ENCODE measurements around the gene FIBP.

Gene FIBP

GRCh38 chr11:65890324-65891218 is 2.3 kb upstream of the FIBP start, which contains the start of gene CCDC85B:
Gene CCDC85B (plus strand): TSS chr11:65890673. CDS start chr11:65890784, 111 bp downstream.
- peak; percentile 97 for DNase-seq (ENCODE audit: low spot score)

- DNase-seq (ENCODE audit: low spot score): no peak
Observed at GRCh38 chr11:65887723-65888162, 528 bp downstream of the FIBP start.

- no peak for DNase-seq (ENCODE audit: low spot score)
Observed at GRCh38 chr11:65886826-65887722, 1.2 kb downstream of the FIBP start.

GRCh38 chr11:65885808-65886536 is 2.3 kb downstream of the FIBP start:
- no peak for DNase-seq (ENCODE audit: low spot score)

GRCh38 chr11:65885231-65885630 is 3.0 kb downstream of the FIBP start:
- no peak for DNase-seq (ENCODE audit: low spot score)

DNA sequence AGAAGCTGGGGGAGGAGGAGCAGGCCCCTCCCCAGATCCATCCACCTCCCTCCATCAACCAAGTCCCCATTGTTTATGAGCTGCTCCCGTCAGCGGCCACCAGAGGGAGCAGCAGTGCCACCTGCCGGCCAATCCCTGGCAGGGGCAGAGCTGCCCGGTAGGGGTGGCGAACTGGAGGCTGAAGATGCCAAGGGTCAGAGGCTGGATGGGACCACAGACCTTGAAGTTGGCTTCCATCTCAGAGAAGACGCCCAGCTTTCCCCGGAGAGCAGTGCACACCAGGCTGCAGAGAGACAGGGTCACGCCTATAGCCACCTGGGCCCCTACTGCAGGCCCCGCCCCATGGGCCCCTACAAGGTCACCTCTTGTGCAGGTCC is 3.6 kb downstream of the FIBP start:
- DNase-seq (ENCODE audit: low spot score): peak; percentile 84

DNA sequence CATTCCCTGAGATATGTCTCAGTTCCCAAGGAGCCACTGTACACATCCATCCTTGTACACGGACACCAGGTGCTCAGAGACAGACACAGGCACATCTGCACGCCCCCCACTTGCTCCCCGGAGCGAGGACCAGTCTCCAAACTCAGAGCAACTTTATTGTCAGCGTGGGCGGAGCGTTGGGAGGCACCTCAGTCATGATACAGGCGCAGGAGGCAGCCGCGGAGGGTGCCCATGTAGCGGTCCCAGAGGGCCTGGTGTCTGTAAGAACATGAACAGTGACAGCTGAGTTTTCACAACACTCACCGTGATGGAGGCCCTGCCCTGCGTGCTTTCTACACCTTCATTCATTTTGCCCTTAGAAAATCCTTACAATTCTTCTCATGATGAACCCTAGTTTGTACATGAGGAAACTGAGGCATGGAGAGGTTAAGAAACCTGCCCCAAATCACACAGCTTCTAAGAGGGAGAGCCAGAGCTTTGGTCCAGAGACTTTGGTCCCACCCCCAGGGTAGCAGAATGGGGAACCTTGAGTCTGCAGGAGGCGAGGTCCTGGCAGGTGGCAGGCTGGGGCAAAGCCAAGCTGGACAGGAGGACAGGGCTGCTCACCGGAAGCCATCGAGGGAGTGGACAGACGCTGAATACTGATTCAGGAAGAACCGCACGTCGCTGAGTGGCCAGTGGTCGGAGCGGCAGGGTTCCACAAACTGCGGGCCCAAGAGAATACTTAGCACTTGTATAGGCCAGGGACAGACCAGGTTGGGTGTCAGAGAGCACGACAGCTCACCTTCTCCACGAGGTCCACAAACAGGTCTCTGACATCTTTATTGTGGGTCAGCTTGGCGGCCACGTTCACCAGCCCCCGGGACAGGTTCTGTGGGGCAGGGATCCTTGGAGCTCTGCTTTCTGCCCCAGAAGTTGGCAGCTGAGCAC is 4.2 kb downstream of the FIBP start:
- no peak for DNase-seq (ENCODE audit: low spot score)

DNA sequence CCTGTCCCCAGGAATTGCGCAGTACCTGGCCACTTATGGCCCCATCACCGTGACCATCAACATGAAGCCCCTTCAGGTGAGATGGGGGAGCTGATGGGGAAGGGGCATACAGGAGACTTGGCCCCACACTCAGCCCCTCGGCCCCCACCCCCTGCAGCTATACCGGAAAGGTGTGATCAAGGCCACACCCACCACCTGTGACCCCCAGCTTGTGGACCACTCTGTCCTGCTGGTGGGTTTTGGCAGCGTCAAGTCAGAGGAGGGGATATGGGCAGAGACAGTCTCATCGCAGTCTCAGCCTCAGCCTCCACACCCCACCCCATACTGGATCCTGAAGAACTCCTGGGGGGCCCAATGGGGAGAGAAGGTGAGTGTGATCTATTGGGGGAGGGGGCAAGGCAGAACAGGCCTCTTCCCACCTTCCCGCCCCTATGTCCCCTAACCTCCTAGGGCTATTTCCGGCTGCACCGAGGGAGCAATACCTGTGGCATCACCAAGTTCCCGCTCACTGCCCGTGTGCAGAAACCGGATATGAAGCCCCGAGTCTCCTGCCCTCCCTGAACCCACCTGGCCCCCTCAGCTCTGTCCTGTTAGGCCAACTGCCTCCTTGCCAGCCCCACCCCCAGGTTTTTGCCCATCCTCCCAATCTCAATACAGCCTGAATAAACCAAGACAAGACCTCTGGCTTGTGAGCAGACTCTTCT is 5.1 kb downstream of the FIBP start:
- no peak for DNase-seq (ENCODE audit: low spot score)

- DNase-seq (ENCODE audit: low spot score): no peak
Observed at GRCh38 chr11:65882120-65883057, 5.9 kb downstream of the FIBP start.

- DNase-seq (ENCODE audit: low spot score): no peak
Observed at GRCh38 chr11:65880844-65881421, 7.3 kb downstream of the FIBP start.

DNA sequence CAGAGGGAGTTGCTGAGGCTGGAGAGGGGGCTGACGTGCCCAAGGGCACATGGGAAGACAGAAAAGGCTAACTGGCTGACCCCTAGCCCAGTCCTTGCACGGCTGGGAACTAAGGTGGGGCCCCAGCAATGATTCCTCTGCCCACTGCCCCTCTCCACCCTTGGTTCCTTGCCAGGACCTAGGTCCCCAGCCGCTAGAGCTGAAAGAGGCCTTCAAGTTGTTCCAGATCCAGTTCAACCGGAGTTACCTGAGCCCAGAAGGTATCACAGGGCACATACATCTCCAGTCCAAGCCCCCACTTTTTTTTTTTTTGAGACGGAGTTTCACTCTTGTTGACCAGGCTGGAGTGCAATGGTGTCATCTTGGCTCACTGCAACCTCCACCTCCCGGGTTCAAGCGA is 8.2 kb downstream of the FIBP start:
- no peak for DNase-seq (ENCODE audit: low spot score)

GRCh38 chr11:65879617-65880016 is 8.7 kb downstream of the FIBP start, which contains the start of gene CTSW:
Gene CTSW (plus strand): TSS chr11:65879837. CDS start chr11:65879855, 18 bp downstream.
- DNase-seq (ENCODE audit: low spot score): no peak

DNA sequence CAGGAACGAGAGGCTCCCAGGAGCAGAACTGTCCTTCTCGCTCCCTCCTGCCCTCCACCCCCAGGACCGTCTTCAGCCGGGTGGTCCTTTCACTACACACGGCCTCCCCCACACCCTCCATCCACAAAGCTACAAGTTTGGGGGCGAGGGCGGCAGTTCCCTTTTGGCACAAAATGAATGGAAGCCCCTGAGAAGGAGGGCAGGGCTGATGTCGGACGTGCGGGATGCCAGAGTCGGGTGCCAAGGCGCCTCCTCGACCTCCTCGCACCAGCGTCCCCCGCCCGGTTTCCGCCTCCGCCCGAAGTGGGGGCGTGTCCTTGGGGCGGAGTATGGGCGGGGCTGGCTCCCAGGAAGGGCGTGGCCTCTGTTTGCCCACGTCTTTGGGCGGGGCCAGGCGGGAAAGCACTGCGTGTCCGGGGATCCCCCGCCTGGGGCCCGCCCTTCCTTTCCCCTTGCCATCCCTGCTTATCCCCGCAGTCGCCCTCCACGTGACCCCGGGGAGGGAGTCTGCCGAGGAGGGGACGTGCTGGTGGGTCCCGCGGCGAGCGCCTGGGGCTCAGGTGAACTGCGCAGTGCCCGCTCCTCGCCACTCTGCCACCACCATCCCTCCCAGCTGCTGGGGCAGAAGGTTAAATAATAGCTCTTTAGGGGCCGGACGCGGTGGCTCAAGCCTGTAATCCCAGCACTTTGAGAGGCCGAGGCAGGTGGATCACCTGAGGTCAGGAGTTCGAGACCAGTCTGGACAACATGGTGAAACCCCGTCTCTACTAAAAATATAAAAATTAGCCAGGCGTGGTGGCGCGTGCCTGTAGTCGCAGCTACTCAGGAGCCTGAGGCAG is 14.7 kb downstream of the FIBP start:
- DNase-seq (ENCODE audit: low spot score): peak; percentile 92

DNA sequence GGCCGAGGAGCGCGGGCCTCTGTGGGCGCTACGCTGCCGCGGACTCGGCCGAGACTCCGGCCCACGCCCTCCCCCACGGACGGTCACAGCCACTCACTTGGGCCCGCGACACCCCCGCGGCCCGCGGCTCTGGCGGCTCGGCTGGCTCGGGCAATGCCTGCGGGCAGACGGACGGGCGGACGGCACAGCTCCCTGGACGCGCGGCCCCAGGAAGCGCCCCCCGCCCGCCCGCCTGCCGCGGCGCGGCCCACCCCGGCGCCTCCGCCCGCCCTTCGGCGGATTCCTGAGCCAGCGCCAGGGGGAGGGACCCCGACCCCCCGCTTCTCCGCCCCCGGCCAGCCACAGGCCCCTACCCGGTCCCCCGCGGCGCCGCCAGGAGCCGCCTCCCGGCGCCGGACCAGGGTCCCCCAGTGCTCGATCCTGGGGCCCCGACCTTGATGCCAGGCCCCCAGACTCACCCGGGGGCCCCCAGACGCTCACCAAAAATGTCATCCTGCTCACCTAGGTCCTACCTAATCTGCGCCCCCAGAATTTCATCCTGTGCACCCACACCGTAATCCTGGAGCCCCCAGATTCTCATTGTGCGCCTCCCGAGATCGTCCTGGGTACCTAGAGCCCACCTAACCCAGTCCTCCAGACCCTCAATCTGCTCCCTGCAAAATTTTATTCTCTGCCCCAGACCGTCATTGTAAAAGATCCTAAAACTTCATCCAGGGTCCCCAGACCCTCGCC is 15.5 kb downstream of the FIBP start, which contains the start of gene EFEMP2:
Gene EFEMP2, minus strand, starts transcription at position 215 of the 732 bp plus-strand sequence. CDS start 446 bp downstream, outside the sequence.
- DNase-seq (ENCODE audit: low spot score): no peak

- no peak for DNase-seq (ENCODE audit: low spot score)
Observed at GRCh38 chr11:65871811-65872548, 16.3 kb downstream of the FIBP start.

All from COLO829 (cell line).